Kasumi-1 (cell line): ENCODE measurements around the gene SHMT1.

Source experiments
- DNase-seq, 2 experiments: peaks; one replicate each; lab custom pipeline; 2025; lab: John Stamatoyannopoulos, UW

Gene SHMT1

GRCh38 chr17:18281788-18282187 lies 81.6 kb downstream of the SHMT1 start:
- no peak for DNase-seq

GRCh38 chr17:18280766-18281371 lies 82.5 kb downstream of the SHMT1 start:
- DNase-seq: no peak

- no peak for DNase-seq
Observed at GRCh38 chr17:18280249-18280648, 83.1 kb downstream of the SHMT1 start.

GRCh38 chr17:18278867-18279266 lies 84.5 kb downstream of the SHMT1 start:
- no peak for DNase-seq
